Pulmonary artery endothelial cell (primary cell): Measurements from ENCODE around the gene HEMGN. TPM values are rescaled to one million over a fixed set of nuclear protein-coding genes. Genes with fewer than 3 reads are reported as not detected.

Experiments used
- DNase-seq: peaks from one replicate; pipeline ENCODE4 v3.0.0-alpha.2; 2011; ENCODE audit warnings: low read depth, low spot score
- total RNA-seq: library from RNA; depleted of rRNA; stranded (reverse); fragments of >200 nt; gene quantifications from 2 replicates; pipeline ENCODE4 v1.2.3, GENCODE V29; 2014

The HEMGN gene
- total RNA-seq, 1 donor from 2014 or later: not detected

DNA sequence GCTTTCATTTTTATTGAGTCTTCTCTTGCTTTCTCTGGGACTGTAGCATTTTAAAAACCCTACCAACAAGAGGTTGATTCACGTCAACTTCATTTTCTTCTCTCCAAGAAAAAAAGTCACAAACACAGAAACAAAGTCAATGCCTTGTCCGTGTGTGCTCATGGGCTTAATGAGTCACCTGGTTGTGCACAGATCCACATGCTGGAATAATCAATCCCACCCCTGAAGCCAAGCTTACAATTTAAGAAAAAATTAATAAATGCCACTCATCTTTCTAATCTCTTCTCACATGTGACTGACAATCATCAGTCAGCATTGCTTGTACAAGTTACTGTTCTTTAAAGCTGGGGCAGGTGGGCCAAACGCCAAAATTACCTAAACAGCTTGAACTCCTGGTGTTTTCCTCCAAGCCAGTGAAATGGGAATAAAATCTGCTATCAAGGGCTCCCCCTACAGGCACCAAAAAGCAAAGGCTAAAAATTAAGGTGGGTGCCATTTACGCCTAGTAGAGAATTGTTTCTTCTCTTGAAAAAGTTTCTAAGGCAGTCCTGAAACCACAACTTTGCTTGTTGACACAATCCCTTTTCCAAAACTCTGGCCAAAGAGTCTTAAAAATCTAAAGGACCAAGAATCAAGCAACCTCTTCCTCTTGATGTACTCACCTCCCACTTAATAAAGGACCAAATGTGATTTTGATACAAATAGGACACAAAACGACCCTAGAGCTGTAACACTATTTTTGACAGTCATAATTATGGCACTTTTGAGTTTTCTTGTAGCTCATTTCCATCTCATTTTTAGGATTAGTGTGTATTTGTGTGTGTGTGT lies 37.0 kb downstream of the HEMGN start:
- DNase-seq: no peak

DNA sequence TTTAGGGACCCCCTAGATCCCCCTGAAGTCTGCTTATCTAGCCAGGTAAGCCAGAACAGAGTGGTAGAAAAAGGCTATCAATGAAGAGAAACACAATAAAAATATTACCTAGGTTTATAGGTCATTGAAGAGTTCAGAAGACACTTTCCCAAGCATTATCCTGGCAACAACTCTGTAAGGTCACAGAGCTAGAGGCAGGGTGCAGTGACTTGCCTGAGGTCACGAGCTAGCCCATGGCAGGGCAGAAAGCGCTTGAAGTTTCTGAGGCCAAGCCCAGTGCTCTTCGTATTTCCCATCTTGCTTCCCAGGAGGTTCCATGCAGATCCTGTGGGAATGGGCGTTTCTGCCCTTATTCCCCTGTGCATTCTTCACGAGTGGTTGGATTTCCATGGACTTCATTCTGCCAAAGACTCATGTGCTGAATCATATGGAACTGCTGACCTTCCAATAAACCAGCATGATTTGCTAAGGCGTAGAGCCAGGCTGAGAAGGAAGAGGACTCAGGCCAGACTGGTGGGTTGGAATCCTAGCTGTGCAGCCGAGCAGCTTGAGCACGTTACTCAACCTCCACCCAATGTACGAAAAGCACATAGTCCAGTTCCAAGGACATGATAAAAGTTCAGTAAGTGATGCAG lies 37.8 kb downstream of the HEMGN start:
- DNase-seq: no peak

DNA sequence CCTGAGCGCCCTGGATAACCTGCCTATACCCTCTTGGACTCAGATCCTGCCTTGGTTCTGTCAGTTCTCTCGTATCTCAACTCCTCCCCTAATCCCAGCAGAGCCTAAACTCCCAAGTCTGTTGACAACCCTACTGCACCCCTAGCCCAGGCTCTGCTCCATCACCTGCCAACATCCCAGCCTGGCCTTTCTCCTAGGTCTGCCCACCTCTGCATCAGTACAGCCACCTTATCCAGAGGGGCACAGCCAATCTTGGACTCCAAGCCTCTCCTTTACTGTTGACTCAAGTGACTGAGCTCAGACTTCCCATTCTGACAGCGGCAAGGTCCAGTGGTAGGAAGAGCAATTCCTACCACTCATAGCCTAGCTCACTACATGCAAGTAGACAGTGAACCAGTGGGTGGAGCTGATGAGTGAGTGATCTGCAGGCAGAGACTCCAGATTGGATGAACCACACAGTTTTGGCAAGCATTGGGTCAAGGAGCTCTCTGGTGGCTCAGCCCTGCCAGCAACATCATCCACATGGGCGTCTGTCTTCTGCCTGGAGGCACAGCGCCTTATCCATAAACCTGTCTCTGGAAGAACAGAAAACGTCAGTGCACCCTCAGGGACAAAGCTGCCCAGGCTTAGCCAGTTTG lies 42.2 kb downstream of the HEMGN start:
- no peak for DNase-seq

DNA sequence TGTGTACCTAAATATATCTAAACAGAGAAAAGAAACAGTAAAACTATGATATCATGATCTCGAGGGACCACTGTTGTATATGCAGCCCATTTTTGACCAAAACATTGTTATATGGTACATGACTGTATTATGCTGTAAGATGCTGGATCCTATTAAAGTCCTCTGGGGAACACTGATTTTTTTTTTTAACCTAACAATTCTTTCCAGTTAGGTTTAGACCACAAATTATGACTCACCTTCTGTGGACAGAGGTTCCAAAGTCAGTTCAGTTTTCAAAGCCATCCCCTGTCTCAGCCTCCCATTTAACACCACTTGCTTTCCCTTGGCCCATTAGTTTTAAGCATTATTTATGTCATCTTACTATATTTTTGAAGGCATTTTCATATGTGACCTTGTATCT lies 42.8 kb downstream of the HEMGN start:
- DNase-seq: no peak

DNA sequence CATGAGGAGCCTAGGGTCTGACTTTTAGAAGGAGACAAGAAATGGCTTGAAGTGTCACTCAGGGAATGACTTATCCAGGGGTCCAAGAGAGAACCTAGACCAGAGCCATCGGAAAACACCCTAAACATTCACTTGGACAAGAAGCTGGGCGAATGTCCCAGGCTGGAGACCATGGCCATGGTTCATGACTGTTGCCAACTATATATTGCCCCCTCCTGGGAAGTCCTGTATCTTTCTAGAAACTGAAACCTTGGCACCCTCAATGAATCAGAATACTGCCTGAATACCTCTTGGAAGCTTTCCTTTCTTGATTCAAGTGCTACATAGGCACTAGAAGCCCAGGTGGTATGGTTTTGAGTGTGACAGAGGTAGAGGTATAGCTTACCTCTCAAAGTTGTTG lies 45.6 kb downstream of the HEMGN start:
- no peak for DNase-seq

DNA sequence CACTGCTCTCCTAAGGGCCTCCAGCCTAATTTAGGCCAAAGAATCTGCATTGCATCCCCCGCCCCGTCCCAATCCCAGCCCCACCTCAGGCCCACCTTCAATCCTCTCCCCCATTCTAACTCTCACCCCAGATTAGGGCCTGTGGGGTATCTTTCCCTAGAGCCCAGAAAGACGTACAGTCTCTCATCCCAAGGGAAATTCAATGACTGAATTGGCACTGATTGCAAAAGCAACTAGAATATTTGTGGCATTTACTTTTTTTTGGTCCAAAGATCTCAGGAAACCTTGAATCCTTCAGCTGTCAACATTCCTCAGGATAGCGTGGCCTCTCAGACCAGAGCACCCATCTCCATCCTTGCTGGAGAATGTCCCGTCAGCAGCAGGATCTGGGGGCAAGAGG lies 46.2 kb downstream of the HEMGN start:
- DNase-seq: no peak

DNA sequence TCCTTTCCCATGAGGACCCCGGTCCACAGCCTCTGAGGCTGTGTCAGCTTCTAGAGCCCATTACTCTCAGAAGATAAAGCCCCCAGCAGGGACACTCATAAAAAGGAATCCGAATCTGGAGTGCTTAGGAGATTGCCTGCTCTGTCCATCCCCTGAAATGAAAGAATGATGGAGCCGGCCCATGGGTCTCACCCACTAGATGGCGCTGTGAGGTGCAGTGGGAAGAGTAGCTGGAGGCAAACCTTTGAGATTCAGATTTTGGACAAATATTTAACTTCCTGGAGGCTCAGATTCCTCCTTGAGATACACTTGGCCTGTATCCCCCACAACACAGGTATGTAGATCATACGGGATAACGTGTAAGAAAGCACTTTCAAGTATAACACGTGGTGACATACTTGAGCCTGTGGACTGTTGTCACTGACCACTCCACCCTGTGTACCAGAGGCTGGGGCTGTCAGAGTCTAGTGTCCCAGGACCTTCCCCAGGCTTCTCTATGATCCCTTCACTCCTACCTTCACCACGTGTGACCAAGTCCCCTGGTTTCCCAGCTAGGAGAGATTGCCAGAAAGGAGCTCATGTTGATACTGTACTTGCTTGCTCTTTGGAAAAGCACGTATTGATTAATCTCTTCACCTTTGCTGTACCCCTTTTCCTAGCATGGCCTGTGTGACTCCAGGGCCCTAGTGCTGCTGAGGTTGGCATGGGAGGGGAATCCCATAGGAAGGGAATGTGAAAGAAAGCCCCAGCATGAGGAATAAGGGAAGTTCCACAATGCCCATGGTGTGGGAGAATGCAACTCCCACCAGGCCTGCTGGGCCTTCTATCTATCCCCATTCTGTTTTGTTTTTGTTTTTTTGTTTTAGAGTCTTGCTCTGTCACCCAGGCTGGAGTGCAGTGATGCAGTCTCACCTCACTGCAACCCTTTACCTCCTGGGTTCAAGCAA lies 47.8 kb downstream of the HEMGN start:
- no peak for DNase-seq

DNA sequence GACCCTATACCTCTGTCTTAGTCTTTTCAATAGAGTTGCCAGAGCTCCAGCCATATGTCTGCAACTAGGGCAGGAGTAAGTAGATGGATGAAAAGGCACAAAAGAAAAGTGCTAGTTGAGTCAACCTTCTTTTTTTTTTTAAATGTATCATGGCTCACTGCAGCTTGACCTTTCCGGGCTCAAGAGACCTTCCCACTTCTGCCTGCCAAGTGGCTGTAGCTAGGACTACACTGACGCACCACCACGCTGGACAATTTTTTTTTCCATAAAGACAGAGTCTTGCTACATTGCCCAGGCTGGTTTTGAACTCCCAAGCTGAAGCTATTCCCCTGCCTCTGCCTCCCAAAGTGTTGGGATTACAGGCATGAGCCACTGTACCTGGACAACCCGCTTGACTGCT lies 57.6 kb downstream of the HEMGN start:
- no peak for DNase-seq

Other genes starting within 250 kb of the HEMGN start
- gene XPA, start 240.8 kb downstream of the HEMGN start, total RNA-seq: 10.2 and 13.1 TPM in 2 replicates
- gene FOXE1, start 84.9 kb downstream of the HEMGN start, total RNA-seq: not detected in 2 replicates
- gene TRMO, start 15.7 kb downstream of the HEMGN start, total RNA-seq: 12.8 and 13.8 TPM in 2 replicates
- gene ANP32B, start 45.2 kb upstream of the HEMGN start, total RNA-seq: 8.5 and 13.1 TPM in 2 replicates
- 133 and 141 TPM in 2 replicates for gene NANS, start 118.6 kb upstream of the HEMGN start, total RNA-seq
- 3.4 and 9.1 TPM in 2 replicates for gene TRIM14, start 181.1 kb upstream of the HEMGN start, total RNA-seq